ENCODE data around the gene MAML2.

- TF ChIP-seq CTCF (IDR thresholded peaks at IDR 0.05) (no peak), TCF7L2 (IDR thresholded peaks at IDR 0.05; ENCODE audit: low read depth, low read length) (no peak), POLR2AphosphoS5 (IDR thresholded peaks at IDR 0.05; ENCODE audit: low read depth, low read length) (no peak), REST (IDR thresholded peaks at IDR 0.05; ENCODE audit: insufficient read depth in 1 of 2, low read depth in 2 of 2, low read length in 1 of 2) (no peak)
These were observed 27.5 kb downstream of the MAML2 start for GRCh38 chr11:96315476-96315875.

Measured in Panc1 (cell line).